Measurements from ENCODE around the gene ISCA1. TPM values are rescaled to one million over a fixed set of nuclear protein-coding genes. Genes with fewer than 3 reads are reported as not detected.

ISCA1 gene
- total and polyA plus RNA-seq, 2 of the 8 experiments (the other 6 are each of a cell fraction or from before 2014, with no cell fraction given) = 35.0 to 40.0 TPM

DNA sequence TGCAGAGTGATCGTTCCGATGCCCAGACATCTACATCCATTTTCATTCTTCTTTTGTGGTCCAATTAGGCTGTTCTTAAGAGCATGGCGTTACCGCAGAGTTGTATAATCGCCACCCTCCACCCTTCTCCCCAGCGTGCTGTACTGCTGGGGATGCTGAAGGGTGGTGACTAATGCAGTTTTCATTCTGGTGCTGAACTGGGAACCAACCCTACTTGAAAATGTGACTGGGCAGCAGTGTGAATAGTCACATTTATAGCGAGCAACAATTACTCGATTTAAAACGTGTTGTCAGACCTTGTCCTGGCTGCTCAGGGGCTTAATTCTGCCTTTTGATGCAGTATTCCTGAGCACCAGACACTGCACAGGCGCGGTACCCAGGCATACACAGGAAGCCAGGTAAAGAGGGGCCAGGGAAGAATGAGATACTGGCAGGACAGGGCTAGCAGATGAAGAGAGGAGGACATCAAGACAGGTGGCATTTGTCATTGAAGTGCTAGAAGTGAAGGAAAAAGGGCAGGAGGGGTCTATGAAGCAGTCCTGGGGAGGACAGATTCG lies 719 bp upstream of the ISCA1 start (continued):
- TF ChIP-seq RNF2 (IDR thresholded peaks at IDR 0.05; ENCODE audit: borderline replicate concordance, low read depth, low read length, missing control alignments, poor library complexity, severe bottlenecking) (no peak), ASH2L (IDR thresholded peaks at IDR 0.05; ENCODE audit: low read length) (no peak), EZH2 (IDR thresholded peaks at IDR 0.05; ENCODE audit: low read depth, low read length, severe bottlenecking) (no peak), KDM1A (IDR thresholded peaks at IDR 0.05; ENCODE audit: borderline replicate concordance, low read length) (no peak)

All from H1 (cell line).